ENCODE results near the gene IYD.
"Not testable (repeated sequence)": the region's sequence is repeated elsewhere in the genome, so short reads cannot be mapped to it uniquely, and the experiment has no call there.

The IYD gene

DNA sequence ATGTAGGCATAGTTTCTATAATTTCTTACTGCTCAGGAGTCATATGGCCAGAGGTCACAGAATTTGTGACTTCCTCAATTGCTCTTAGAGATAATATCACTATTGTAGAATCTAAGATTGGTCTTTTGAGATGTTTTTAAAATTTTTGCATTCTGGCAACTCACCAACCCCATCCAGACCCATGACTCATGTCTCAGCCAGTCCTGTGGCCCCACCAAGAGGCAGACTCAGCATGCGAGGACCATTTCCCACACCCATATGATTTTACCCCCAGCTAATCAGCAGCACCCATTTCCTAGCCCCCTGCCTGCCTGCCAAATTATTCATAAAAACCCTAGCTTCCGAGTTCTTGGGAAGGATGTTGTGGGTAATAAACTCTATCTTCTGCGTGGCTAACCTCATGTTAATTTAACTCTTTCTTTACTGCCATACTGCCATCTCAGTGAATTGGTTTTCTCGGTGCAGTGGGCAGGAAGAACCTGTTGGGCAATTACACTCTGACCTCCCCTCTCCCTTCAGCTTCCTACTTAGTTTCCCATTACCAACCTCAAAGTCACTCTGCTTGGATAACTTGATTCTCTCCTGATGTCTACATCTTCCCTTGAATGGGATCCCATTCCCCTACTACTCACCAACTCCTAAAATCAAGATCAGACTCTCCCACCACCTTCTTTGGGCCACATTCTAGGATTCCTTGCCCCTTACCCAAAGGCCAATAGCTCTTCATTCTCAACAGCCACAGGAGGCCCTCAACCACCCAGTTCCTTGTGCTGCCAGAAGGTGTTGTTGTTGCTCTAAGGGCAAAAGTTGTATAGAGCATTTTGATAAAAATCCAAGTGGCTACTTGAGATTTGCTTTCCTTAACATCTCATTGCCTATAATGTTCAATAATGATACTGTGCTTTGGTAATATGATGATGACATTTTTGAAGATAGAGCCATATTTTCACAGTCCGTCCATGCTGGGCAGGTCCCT, 16.2 kb upstream of the IYD start:
- DNase-seq, result peak; percentile 2

DNA sequence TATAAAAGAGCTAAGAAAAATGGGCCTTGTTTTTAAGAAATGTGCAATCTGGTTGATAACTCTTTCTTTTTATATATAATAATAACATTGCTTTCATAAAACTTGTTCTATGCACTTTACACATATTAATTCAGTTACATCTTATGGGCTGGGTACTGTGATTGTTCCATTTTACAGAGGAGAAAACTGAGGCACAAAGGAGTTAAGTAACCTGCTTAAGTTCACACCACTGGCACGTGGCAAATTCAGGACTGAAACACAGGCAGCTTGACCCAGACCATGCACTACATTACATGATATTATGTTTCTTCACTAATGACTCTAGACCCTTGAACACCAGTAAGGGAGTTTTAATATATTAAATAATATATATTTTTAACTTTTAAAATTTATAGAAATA, 15.4 kb upstream of the IYD start:
- DNase-seq, result no peak

DNA sequence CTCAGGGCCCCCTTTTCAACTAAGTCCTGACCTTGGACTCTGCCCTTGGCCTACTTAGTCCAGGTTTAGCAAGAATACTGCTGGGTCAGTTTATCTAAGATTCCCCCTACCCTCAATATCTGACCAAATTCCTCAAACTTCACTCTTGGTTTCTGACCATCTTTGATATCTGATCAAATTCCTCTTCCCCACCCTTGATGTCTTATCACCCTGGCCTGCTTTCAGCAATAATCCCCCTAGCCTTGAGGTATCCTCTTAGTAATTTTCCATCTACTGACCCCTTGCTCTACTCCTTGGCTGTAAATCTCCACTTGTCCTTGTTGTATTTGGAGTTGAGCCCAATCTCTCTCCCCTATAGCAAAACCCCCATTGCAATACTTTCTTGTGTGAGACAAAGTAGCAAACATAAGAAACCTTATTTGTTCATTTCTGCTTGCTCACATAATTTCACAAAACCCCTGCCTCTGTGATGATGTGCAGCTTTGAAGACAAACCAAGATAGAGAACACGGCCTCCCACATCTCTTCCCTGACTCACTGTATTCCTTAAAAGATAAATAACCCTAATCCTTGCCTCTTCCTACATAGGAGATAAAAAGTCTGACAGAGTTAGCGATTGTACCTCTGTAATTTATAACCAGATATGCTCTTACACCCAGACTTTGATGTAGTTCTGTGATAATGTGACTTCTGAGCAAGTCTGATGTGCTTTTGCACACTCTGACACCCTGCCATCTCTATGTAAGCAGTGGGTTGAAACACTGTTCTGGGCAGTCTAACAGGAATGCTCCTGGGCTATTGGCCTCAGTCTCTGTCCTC, 13.8 kb upstream of the IYD start:
- DNase-seq, result no peak

DNA sequence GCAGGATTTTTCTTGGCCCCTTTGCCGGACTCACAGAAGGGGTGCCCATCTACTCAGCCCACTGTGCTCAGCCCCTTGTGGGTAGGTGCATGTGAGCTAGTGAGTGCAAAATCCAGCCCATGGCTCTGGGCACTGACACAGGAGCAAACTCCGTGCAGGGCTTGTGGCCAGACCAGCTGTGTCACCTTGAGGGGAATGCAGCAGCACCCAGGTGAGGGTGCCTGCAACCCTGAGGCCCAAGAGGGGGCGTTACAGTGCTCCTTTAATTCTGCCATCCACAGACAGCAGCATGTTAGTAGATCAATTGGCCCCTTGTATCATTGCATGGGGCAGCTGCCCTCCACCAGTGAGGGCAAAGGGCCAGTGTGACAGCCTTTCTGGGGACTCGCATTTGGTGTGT, 12.9 kb upstream of the IYD start:
- DNase-seq, result no peak

DNA sequence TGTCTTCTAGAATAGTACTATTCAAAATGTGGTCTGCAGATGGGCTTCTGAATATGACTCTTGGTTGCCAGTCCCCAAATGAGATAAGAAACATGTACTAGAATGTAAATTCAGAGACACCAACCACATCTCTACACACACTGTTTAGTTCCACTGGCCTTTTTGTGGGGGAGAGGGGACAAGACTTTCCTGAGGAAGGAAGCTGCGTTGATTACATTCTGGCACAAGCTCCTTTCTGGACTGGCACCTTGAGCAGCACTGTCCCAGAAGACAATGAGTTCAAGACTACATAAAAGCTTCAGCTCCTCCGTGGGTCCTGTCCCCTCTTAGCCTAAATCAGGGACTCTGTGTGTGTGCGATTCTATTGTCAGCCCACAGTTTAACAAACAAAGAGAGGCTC, 6.9 kb upstream of the IYD start:
- no peak for DNase-seq

DNA sequence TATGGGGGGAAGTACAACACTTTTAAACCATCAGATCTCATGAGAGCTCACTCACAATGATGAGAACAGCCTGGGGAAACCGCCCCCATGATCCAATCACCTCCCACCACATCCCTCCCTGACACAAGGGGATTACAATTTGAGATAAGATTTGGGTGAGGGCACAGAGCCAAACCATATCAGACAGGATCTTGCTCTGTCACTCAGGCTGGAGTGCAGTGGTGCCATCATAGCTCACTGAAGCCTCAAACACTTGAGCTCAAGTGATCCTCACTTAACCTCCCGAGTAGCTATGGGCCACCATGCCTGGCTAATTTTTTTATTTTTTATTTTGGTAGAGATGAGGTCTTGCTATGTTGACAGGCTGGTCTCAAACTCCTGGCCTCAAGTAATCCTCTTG, 5.1 kb upstream of the IYD start:
- no peak for DNase-seq

DNA sequence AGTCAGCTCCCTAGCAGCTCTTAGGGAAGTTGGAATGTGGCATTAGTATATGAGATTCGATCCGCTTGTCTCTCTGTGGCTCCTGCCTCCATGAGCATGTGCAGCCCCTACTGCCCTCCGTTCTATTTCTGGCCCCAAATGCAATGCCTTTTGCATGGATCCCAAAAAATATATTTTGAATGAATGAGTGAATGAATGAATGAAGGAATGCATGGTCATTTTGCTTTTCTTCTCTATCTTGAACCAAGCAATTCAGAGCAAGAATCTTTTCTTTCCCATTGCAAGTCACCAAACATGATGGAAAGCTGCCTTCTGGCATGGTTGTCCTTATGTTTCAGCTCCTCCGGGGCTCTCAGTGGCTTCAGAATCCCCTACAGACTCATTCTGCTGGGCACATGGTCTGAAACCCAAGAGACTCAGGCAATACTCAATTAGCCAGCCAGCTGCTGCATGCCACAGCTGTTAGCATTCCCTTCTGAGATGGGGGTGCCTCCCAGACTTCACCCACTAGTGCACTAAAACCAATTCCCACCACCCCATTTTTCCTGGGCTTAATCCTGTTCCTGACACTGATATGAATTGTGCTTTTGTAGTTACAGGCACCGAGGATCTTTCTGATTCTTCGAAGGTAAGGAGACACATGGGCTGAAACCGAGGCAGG, 2.6 kb upstream of the IYD start:
- DNase-seq, result no peak

DNA sequence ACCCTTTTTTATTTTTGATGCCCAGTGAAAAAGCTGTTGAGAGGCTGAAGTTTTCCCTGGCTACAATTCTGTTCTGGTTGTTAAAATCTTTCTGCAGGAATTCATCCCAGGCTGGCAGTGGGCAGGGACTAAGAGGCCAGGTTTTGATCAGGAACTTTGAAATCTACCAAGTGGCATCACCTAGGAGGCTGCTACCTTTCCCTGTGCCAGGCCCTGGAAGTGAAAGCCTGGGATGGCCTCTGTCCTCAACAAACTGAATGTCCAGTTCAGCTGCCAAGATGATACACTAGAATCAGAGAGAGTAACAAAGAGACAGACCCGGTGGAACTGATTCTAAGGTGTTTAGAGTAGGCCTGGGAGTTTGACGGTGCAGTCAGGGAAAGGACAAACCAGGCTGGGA, 596 bp downstream of the IYD start:
- no peak for DNase-seq

DNA sequence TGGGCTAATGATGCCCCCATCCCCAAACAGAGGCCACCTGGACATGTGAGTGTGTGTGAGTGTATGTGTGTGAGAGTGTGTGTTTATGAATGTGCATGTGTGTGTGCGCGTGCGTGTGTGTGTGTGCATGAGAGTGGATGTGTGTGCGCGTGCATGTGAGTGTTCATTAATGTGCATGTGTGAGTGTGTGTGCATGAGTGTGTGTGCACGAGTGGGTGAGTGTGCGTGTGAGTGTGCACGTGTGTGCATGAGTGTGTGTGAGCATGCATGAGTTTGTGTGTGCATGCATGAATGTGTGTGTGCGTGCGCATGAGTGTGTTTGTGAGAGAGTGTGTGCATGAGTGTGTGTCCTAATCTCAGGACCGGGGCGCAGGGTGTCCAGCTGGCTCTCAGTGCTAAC, 1.3 kb downstream of the IYD start:
- no peak for DNase-seq

DNA sequence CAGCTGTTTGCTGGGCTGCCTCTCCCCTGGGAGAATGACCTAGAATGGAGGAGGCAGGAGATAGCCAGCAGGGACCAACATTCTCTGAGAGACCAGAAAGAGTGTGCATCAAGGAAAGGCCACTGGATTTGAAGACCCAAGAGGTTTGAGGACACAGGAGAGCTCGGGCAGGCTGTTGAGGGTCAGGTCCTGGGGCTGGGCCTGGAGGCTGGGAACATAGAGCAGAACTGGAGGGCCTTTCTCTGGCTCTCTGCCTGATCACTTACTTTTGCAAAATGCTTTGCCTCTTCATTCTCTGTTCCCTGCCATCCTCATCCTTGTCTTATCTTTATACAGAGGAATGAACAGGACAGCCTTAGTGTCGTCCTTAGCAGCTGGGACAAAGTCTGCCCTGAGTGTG, 2.5 kb downstream of the IYD start:
- DNase-seq, result no peak

DNA sequence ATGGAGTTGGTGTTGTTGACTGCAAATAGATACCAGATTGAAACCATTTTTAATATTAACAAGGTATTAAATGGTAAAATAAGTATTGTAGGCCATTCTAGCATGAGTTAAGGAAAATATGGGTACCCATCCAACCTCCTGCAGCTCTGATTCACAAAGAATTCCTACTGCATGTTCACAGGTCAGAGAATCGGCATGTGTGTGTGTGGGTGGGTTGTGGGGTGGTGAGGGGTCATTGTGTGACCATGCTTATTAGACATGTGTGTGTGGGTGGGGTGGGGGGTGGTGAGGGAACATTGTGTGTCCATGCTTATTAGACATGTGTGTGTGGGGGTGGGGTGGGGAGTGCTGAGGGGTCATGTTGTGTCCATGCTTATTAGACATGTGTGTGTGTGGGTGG, 3.2 kb downstream of the IYD start:
- no peak for DNase-seq

DNA sequence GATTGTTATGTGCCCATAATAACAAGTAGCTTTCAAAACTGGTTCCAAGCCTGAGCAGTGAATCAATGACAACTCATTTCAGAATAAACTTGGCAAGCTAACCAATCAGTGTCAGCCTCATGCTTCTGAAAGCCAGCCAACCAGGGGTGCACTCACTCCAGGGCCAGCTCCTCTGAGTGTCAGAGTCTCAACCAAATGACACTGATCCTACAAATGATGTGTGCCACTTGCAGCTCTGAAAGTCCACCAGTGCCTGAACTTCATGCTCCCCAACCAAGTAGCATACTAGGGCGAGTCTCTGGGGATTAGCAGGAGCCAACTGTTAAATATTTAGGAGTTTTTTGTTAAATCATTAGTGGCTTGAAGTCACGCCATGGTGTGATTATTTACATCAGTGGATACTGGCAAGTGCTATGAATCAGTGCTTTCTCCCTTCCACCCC, 4.5 kb downstream of the IYD start:
- DNase-seq, result no peak

DNA sequence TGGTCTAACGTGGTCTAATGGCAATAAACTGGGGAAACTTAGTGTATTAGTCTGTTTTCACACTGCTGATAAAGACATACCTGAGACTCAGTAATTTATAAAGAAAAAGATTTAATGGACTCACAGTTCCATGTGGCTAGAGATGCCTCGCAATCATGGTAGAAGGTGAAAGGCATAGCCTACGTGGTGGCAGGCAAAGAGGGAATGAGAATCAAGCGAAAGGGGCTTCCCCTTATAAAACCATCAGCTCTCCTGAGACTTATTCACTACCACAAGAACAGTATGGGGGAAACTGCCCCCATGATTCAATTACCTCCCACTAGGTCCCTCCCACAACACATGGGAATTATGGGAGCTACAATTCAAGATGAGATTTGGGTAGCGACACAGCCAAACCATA, 5.5 kb downstream of the IYD start:
- not testable (repeated sequence) for DNase-seq

DNA sequence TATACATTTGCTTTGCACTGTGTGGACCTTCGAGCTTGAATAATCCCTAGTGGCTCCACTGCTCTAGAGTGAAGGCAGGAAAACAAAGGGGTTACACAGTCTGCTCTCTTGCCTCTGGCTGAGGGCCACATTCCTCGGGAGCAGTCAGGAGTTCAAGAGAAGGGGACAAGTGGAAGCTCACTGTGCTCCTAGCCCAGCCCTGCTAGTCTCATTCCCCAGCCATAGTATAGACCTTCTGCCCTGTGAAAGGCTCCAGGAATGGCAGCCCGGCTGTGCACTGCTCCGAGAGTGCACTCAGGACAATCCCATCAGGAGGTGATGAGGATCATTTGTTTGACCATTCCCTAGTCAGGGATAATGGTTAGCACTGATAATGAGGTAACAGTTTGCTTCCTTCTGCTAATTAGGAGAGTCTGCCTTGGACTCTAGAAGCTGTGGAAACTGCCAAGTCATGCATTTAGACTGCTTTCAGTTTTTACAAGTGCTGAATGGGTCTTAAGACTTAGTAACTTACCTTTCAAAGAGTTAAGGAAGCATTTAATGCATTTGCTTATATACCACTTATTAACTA, 8.5 kb downstream of the IYD start:
- no peak for DNase-seq

DNA sequence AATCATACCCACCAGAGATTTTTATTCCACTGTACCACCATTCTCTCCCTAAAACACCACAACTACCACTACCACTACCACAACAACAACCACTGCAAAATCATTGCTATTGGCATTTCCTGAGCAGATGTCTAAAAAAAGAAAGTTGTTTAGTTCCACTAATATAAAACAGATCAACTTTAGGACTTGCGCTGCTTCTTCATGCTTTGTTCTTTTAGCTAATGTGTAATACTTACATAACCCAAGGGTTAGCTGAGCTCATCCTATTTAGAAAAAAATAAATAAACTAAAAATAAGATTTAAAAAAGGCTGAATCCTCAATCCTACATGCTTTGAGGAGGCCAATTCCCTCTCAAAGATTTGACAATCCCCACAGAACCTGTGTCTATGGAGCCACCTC, 11.4 kb downstream of the IYD start:
- DNase-seq, result no peak

DNA sequence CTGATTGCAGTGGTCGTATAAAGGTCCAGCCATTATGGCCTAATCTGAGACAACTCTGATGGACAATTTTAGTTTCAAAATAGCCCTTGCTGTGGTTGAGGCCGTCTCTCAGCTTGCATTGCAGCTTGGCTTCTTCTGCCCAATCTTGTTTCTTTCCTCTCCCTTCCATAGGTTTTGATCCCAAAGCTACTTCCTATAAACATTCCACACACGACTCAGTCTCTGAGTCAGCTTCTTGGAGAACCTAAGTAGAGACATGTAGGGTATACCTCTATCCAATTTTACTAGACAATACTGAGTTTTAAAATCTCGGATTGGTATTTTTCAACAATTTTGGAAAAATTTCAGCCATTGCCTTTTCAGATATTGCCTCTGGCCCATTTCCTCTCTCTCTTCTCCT, 13.4 kb downstream of the IYD start:
- DNase-seq, result no peak

DNA sequence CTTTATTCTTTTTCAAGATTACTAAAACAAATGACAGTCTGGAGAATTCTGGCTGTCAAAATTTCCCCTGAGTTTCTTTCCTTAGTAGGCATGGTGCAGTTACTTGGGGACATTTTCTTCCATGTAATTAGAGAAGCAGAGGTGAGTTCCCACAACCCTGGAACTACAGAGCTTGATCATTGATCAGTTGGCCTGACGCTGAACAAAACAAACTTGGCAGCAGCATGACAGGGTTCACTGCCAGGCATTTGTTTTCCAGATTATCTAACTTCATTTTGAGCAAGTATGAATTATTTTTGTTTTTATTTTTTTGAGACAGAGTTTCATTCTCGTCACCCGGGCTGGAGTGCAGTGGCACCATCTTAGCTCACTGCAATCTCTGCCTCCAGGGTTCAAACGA, 22.6 kb downstream of the IYD start:
- DNase-seq, result no peak

DNA sequence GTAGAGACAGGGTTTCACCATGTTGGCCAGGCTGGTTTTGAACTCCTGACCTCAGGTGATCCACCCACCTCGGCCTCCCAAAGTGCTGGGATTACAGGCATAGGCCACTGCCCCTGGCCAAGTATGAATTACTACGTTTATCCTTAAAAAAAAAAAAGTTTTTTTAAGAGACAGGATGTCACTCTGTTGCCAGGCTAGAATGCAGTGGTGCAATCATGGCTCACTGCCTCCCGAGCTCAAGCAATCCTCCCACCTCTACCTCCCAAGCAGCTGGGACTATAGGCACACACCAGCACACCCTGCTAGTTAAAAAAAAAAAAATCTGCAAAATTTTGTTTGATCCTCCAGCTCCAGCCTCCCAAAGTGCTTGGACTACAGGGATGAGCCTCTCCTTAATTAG, 23.1 kb downstream of the IYD start:
- no peak for DNase-seq

DNA sequence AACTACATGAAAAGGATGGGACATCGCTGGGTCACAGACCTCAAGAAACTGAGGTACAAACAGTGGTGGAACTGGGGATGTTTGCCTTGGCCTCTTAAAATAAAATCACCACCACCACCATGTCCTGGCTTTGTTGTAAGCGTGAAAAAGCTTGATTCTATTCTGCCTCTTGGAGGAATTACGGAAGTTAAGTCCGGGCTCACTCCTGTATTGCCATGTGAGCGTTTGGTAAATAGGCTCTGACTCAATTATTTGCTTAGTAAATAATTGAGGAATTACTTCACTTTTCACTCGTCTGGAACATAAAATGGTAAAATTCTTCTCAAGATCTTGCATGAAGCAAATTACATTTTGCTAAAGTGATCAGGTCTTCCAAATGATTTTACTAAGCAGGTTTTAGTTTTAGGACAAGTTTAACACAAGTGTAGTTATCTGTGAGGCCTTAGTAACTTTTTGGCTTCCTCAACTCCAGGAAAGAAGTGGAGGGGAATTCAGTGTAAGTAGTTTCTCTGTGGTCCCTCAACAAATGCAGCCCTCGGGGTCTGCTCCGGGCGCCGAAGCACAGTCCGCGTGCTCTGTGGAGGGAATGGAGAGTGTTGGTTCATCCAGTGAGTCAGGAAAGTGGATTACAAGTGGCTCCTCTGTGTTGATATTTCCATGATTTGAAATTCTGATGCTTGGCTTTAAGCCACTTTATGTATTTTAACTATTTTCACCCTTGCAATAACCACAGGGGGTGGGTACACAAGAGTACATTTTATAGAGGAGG, 23.8 kb downstream of the IYD start:
- no peak for DNase-seq

DNA sequence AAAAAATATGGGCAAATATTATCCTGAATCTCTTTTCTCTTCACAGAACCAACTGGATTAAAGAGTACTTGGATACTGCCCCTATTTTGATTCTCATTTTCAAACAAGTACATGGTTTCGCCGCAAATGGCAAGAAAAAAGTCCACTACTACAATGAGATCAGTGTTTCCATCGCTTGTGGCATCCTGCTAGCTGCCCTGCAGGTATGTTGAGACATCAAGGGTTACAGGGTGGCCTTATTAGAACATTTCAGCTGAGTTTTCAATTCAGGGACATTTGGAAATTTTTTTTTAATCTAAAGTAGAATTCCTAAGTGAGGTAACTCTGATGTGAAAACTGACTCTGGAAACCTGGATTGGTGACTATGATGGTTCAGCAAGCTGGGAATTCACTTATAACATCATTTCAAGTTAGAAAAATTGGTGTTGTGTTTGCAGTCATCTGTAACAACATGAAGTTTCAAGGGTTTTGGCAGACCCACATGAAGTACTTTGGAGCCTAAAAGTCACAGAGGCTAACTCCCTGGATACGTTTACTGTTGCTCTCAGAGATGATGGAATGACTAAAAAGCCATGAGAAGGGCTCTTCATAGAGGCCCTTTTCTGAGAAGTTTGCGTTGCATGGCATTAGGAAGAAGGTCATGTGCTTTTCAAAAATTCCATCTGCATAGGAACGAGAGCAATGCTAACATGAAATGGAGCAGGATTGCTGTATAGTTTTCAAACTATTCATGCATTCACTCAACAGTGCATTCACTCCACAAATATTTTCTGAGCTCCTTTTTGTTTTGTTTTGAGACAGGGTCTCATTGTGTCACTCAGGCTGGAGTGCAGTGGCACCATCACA, 25.5 kb downstream of the IYD start:
- DNase-seq, result no peak

DNA sequence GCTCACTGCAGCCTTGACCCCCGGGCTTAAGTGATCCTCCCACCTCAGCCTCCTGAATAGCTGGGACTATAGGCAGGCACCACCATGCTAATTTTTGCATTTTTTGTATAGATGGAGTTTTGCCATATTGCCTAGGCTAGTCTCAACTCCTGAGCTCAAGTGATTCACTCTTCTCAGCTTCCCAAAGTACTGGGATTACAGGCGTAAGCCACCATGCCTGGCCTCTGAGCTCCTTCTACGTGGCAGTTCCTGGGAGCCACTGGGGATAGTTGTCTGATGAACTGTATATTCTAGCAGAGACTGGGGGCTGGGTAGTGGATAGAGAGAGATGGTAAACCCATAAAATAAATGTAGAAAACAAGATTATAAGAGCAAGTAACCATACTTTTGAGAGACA, 26.1 kb downstream of the IYD start:
- no peak for DNase-seq
